IMR-90 (cell line): Measurements from ENCODE around the gene CHCHD4. TPM values are rescaled to one million over a fixed set of nuclear protein-coding genes. Genes with fewer than 3 reads are reported as not detected.

ENCODE experiments used
- polyA plus RNA-seq, 3 experiments: library from polyadenylated mRNA; depleted of rRNA; stranded (reverse); fragments of >200 nt; gene quantifications; 2 replicates each; pipeline ENCODE4 v1.2.3, GENCODE V29; 2012; ENCODE audit warnings: low replicate concordance in 1 of 3
- total RNA-seq: library from RNA; depleted of rRNA; stranded (reverse); fragments of >200 nt; gene quantifications from 2 replicates; pipeline ENCODE4 v1.2.3, GENCODE V29; 2012
- TF ChIP-seq, protein P1 (sequence below): fragments of 150-350 bp; IDR thresholded peaks from 2 replicates; pipeline ENCODE4 v1.6.1; 2016; ENCODE audit warnings: low read depth, mild to moderate bottlenecking, low read length, moderate library complexity, borderline replicate concordance

Gene CHCHD4
- total and polyA plus RNA-seq, 2 of the 4 experiments (the other 2 are of a cell fraction): 9.0 to 9.8 TPM

DNA sequence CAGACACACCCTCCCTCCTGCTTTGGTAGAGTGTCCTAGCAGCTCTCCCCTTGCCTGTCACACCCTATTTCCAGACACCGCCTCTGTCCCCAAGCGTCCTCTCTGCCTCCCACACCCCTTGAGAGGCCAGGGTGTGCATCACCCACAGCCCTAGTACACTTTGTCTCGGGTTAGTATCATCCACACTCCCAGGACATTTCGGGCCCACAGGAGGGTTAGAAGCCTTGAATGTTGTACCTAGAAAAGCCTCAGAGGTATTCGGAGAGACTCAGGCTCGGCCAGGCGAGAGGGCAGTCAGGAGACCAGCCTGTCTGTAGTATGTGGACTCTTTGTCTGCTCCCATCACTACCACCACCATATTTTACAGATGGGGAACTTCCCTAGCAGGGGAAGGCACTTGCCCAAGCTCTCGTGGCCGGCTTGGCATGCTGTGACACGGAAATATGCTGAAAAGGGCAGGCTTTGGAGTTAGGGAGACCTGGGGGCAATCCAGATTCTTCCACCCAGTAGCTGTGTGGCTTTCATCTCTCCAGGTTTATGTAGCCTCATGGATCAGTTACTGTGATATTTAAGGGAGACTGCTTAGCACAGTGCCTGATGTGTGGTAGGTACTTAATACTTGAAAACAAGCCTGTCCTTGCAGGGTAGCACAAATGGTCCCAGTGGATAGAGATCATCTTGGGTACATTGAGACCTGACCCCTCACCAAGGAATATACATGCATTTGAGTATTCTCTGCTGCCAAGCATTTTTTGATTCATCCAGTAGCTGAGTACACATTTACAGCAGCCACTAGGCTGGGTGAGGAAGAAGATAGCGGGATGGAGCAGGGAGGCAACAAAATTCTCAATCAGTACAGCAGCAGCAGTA lies 1.6 kb upstream of the CHCHD4 start (continued):
- TF ChIP-seq, protein P1, sequence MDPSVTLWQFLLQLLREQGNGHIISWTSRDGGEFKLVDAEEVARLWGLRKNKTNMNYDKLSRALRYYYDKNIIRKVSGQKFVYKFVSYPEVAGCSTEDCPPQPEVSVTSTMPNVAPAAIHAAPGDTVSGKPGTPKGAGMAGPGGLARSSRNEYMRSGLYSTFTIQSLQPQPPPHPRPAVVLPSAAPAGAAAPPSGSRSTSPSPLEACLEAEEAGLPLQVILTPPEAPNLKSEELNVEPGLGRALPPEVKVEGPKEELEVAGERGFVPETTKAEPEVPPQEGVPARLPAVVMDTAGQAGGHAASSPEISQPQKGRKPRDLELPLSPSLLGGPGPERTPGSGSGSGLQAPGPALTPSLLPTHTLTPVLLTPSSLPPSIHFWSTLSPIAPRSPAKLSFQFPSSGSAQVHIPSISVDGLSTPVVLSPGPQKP: no peak
